Stimulated activated naive B cell treated with anti-CD40 and anti-IgM and Interleukin-4, amounts not matched to agents 10 μg/mL and 1 μg/mL and 100 μg/mL, for 72 hours (primary cell): ENCODE results near the gene UNC45B.
A peak's percentile ranks its signal among the peaks of the same experiment; 100 is the strongest.
"Not testable (repeated sequence)": the region's sequence is repeated elsewhere in the genome, so short reads cannot be mapped to it uniquely, and the experiment has no call there.

ENCODE experiments used
- ATAC-seq, 2 donors: fragments of 150-1000 bp; cut with Tn5 transposase; replicated peaks; 2 replicates each; pipeline ENCODE4 v1.10.0; 2021; ENCODE audit warnings: moderate library complexity in 1 of 2
- DNase-seq: peaks from one replicate; pipeline ENCODE4 v3.0.0; 2021
- H3K27ac Mint-ChIP-seq: one replicate; pipeline ENCODE4 v1.8.0; 2022; ENCODE audit warnings: mild to moderate bottlenecking, mixed read lengths
- H3K27me3 Mint-ChIP-seq, 2 donors: one replicate each; pipeline ENCODE4 v1.8.0; 2022; ENCODE audit warnings: mixed read lengths in 2 of 2
- H3K36me3 Mint-ChIP-seq, 2 donors: one replicate each; pipeline ENCODE4 v1.8.0; 2022; ENCODE audit warnings: mixed read lengths in 2 of 2, mild to moderate bottlenecking in 1 of 2
- H3K4me1 Mint-ChIP-seq, 2 donors: one replicate each; pipeline ENCODE4 v1.8.0; 2022; ENCODE audit warnings: mixed read lengths in 2 of 2, mild to moderate bottlenecking in 1 of 2
- H3K4me3 Mint-ChIP-seq, 2 donors: one replicate each; pipeline ENCODE4 v1.8.0; 2022; ENCODE audit warnings: mild to moderate bottlenecking in 2 of 2, mixed read lengths in 2 of 2, moderate library complexity in 1 of 2
- H3K9me3 Mint-ChIP-seq, 2 donors: one replicate each; pipeline ENCODE4 v1.8.0; 2022; ENCODE audit warnings: mixed read lengths in 2 of 2, mild to moderate bottlenecking in 1 of 2

The UNC45B gene

DNA sequence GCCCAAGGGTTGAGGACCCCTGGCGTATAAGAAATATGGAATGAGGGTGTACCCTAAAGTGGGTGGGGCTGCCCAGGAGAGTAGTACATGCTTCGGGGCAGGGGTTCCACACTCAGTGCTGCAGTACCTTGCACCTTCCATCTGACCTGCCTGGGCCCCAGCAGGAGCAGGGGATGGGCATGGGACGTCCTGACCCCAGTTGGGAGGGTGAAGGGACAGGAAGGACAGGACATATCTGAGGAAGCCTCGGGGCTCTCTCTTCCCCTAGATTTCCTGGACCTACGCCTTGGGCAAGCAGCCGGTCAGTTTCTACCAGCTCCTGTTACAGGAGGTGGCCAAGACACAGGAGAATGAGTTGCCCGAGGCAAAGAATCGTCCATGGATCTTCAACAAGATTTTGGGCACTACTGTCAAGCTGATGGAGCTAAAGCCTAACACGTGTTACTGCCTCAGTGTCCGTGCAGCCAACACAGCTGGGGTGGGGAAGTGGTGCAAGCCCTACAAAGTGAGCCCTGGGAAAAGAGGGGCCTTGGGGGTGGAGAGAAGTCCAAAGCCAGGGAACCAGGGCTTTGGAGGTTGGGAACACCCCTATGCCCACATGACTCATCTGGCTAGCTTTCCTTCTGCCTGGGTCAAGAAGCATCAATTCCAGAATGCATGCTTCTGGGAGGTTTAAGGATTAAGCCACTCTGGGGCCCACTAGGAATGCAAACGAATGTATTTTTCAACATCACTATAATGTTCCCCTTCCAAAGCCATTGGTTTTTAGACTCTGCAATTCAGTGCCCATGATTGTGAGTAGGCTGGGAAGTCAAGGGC lies 18.3 kb upstream of the UNC45B start:
- Mint-ChIP-seq H3K4me1 (peaks cover 0 to 6% of the 10 kb centered on the region in 2 donors), H3K9me3 (no peaks in the 10 kb centered on the region), H3K36me3 (peaks cover 35 to 46% of the 10 kb centered on the region in 2 donors), H3K27me3 (no peaks in the 10 kb centered on the region), H3K4me3 (no peak overlapping the region), H3K27ac (no peak overlapping the region)
- DNase-seq (no peak), ATAC-seq (no peak)

DNA sequence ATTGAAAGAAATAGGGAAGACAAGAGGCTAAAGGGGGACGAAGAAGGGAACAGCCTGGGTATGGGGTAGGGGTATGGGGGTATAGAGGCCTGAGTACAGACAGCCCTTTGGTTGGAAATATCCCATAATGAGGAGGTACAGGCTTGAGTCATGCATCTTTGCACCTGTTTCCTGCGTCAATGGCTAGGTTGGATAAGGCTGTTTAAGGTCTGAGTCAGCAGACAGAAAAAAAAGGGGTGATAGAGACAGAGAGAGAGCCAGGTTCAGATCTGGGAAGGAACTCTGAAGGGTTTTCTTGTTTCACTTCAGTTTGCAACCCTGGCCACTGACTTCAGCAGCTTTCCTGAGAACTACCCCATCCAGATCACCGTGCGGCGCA lies 17.7 kb upstream of the UNC45B start:
- no peak for DNase-seq
- H3K27me3 Mint-ChIP-seq, result no peaks in the 10 kb centered on the region
- H3K4me1 Mint-ChIP-seq, result peaks cover 0 to 6% of the 10 kb centered on the region in 2 donors
- H3K27ac Mint-ChIP-seq, result no peak overlapping the region
- ATAC-seq, result peak in 1 of 2 donors; percentile 29
- no peak overlapping the region for H3K4me3 Mint-ChIP-seq
- no peaks in the 10 kb centered on the region for H3K9me3 Mint-ChIP-seq
- peaks cover 37 to 52% of the 10 kb centered on the region in 2 donors for H3K36me3 Mint-ChIP-seq

DNA sequence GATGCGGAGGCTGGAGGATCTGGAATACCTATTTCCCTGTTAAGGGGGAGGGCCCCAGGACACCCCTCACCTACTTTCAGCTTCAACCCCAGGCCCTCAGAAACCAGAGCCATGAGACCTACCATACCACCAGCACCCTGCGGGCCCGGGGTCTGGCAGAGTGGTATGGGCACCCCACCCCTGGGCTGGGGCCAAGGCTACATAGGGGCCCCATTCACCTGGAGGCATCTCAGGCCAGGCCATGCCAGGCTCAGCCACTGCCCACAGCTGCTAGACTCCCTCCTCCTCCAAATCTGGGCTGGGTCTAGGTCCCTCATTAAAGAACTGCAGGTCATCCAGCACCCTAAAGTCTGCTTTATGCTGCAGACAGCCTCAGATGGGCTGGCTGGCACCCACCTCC lies 17.2 kb upstream of the UNC45B start:
- no peak for ATAC-seq
- Mint-ChIP-seq H3K4me3 (no peak overlapping the region), H3K9me3 (no peaks in the 10 kb centered on the region), H3K27ac (no peak overlapping the region), H3K36me3 (peaks cover 37 to 56% of the 10 kb centered on the region in 2 donors), H3K4me1 (peaks cover 0 to 6% of the 10 kb centered on the region in 2 donors), H3K27me3 (no peaks in the 10 kb centered on the region)
- DNase-seq, result no peak

DNA sequence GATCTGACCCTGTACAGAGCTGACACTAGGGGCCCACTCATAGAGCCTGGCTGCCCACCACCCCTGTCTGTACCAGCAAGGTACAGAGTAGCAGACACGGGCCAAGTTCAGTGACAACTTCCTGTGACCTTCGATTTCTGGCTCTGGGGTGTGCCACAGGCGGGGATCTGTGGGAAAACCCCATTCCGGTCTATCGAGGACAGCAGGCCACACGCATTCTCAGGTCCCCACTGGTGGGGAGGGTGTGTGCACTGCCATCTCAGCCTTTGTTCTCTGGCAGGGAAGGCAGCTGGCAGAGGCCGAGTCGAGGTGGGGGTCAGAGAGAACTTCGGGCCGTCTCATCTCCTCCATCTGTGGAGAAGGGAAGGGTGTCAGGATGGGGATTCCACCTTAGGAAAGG lies 15.5 kb upstream of the UNC45B start:
- peaks cover 49 to 71% of the 10 kb centered on the region in 2 donors for H3K36me3 Mint-ChIP-seq
- H3K4me1 Mint-ChIP-seq, result peaks cover 0 to 6% of the 10 kb centered on the region in 2 donors
- ATAC-seq, result no peak
- no peak for DNase-seq
- no peaks in the 10 kb centered on the region for H3K27me3 Mint-ChIP-seq
- H3K27ac Mint-ChIP-seq, result no peak overlapping the region
- no peaks in the 10 kb centered on the region for H3K9me3 Mint-ChIP-seq
- H3K4me3 Mint-ChIP-seq, result no peak overlapping the region

DNA sequence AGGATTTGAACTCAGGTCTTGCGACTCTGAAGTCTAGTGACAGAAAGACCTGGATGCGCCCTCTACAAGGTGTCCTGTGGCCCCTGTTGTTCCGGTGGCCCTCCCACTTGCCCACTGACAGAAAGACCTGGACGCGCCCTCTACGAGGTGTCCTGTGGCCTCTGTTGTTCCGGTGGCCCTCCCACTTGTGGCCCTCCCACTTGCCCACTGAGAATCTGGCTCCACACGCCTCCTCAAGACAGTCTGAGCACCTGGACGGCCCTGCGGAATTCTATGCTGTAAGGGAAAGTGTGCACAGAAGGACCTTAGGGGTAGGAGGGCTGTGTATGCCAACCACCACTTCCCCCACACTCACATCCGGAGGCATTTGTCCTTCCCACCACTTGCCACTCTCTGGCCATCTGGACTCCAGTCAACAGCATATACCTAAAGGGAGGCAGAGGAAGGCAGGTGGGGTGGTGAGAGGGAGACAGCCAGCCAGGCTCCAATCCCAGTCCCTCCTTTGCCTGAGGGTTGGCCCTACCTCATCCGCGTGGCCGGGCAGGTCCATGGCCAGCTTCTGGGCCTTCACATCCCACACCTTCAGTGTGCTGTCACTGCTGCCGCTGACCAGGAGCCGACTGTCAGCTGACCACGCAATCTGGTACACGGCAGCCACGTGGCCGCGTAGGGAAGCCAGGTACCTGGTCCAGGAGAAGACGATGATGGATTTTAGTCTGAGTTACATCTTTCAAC lies 14.6 kb upstream of the UNC45B start:
- no peaks in the 10 kb centered on the region for H3K27me3 Mint-ChIP-seq
- no peak for DNase-seq
- H3K36me3 Mint-ChIP-seq, result peaks cover 50 to 68% of the 10 kb centered on the region in 2 donors
- peaks cover 0 to 6% of the 10 kb centered on the region in 2 donors for H3K4me1 Mint-ChIP-seq
- H3K27ac Mint-ChIP-seq, result peak overlapping the region; percentile 71
- ATAC-seq, result no peak
- H3K9me3 Mint-ChIP-seq, result no peaks in the 10 kb centered on the region
- H3K4me3 Mint-ChIP-seq, result no peak overlapping the region

DNA sequence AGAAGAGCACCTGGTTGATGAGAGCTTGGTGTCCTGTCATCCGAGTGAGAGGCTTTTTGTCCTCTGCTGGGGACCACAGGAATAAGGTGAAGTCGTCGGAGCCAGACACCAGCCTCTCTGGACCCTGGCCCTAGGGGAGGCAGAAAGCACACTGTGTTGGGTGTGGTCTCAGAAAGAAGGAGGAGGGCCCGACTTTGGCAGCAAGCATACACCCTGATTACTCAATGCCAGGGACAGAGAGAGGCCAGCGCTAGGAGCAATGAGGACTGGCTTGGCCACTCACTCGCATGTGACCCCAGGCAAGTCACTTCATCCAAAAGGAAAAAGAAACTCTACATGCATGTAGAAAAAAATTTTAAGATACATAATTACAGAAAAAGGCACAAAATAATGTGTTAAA lies 12.3 kb upstream of the UNC45B start:
- DNase-seq (no peak), ATAC-seq (no peak)
- H3K36me3 Mint-ChIP-seq, result peaks cover 49 to 74% of the 10 kb centered on the region in 2 donors
- no peaks in the 10 kb centered on the region for H3K9me3 Mint-ChIP-seq
- no peak overlapping the region for H3K4me3 Mint-ChIP-seq
- H3K4me1 Mint-ChIP-seq, result peaks cover 0 to under 1% of the 10 kb centered on the region in 2 donors
- H3K27ac Mint-ChIP-seq, result no peak overlapping the region
- H3K27me3 Mint-ChIP-seq, result no peaks in the 10 kb centered on the region

DNA sequence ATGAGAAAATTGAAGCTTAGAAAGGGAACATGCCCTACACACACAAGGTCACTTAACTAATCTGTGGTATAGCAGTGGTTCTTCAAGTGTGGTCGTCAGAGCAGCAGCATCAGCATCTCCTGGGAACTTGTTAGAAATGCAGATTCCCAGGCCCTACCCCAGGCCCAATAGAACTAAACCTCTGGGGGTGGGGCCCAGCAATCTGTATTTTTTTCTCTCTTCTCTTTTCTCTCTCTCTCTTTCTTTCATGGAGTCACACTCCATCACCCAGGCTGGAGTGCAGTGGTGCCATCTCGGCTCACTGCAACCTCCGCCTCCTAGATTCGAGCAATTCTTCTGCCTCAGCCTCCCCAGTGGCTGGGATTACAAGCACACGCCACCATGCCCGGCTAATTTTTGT lies 9.4 kb upstream of the UNC45B start:
- H3K4me1 Mint-ChIP-seq, result peaks cover 5 to 10% of the 10 kb centered on the region in 2 donors
- no peak for ATAC-seq
- H3K27me3 Mint-ChIP-seq, result no peaks in the 10 kb centered on the region
- no peaks in the 10 kb centered on the region for H3K9me3 Mint-ChIP-seq
- H3K27ac Mint-ChIP-seq, result peak overlapping the region; percentile 65
- DNase-seq, result no peak
- peaks cover 32 to 52% of the 10 kb centered on the region in 2 donors for H3K36me3 Mint-ChIP-seq
- no peak overlapping the region for H3K4me3 Mint-ChIP-seq

DNA sequence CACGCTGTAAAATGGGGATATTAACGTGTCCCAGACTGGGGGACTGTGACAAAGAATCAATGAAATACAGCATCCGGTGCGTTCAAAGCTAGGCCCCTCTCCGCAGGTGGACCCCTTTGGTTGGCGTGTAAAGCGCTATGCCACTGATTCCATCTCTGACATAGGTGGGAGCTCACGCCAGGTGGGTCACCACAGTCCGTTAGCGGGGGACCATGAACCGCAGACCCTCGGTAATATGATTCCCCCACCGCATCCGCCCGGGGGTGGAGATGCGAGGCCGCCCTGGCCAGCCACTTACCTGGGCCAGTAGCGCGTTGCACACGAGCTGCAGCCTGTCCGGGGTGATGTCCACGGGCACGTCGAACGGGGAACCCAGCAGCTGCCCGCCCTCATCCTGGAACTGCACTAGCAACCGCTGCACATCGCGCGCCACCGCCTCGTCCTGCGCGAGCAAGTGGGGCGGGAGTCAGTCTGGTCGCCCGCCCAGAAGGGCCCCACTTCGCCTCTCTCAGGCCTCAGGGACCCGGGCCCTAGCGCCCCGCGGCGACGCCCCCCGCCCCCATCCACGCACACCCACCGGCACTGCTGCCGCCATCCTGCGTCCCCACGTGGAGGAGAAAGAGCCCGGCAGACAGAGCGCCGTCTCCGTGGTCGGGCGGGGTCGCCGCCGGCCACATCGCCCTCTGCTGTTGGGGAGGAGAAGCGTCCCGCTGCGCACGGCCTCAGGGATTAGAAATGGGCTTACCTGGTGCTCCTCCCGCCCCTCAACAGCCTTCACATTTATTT lies 5.7 kb upstream of the UNC45B start, which contains the start of gene NLE1:
NLE1 (minus strand) TSS at position 623 of the 786 bp plus-strand sequence; CDS start at position 595, 28 bp downstream.
- Mint-ChIP-seq H3K27ac (peak within 1 kb of the TSS; percentile 73), H3K4me1 (peaks cover 5 to 10% of the 10 kb centered on the region in 2 donors), H3K9me3 (no peaks in the 10 kb centered on the region), H3K4me3 (peak within 1 kb of the TSS; percentile 82 to 84), H3K27me3 (peaks cover 0 to 1% of the 10 kb centered on the region in 2 donors), H3K36me3 (peaks cover 10 to 17% of the 10 kb centered on the region in 2 donors)
- ATAC-seq (peak; percentile 96 to 97), DNase-seq (peak; percentile 84)

DNA sequence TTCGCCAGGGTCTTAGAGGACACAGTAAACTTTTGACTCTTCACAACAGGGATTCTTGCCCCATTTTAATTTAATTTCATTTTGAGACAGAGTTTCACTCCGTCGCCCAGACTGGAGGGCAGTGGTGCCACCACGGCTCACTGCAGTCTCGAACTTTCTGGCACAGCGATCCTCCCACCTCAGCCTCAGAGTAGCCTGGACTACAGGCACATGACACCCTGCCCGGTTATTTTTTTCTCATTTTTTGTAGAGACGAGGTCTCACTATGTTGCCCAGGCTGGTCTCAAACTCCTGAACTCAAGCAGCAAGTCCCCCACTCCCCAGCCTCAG lies 5.2 kb upstream of the UNC45B start:
- H3K36me3 Mint-ChIP-seq, result peaks cover 9 to 12% of the 10 kb centered on the region in 2 donors
- peaks cover 5 to 10% of the 10 kb centered on the region in 2 donors for H3K4me1 Mint-ChIP-seq
- DNase-seq (no peak), ATAC-seq (peak; percentile 11 to 22)
- H3K4me3 Mint-ChIP-seq, result peak overlapping the region; percentile 82 to 84
- H3K9me3 Mint-ChIP-seq, result no peaks in the 10 kb centered on the region
- H3K27me3 Mint-ChIP-seq, result peaks cover 5 to 6% of the 10 kb centered on the region in 2 donors
- peak overlapping the region; percentile 73 for H3K27ac Mint-ChIP-seq

DNA sequence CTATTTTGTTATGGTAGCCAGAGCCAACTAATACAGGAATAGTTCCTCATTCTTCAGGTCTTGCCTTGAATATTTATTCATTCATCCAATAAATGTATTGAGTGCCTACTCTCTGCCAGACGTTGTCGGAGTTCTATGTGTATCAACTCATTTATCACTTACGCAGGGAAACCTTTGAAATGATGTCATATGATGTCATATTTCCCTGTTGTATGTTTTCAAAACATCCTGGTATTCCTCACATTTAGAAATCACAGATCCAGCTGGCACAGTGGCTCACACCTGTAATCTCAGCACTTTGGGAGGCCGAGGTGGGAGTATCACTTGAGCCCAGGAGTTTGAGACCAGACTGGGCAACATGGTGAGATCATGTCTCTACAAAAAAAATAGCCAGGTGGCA lies 2.8 kb upstream of the UNC45B start:
- H3K4me1 Mint-ChIP-seq, result peaks cover 5 to 10% of the 10 kb centered on the region in 2 donors
- no peaks in the 10 kb centered on the region for H3K9me3 Mint-ChIP-seq
- no peak for DNase-seq
- H3K27ac Mint-ChIP-seq, result no peak overlapping the region
- H3K27me3 Mint-ChIP-seq, result peaks cover 25 to 29% of the 10 kb centered on the region in 2 donors
- no peak for ATAC-seq
- H3K36me3 Mint-ChIP-seq, result no peaks in the 10 kb centered on the region
- H3K4me3 Mint-ChIP-seq, result no peak overlapping the region

DNA sequence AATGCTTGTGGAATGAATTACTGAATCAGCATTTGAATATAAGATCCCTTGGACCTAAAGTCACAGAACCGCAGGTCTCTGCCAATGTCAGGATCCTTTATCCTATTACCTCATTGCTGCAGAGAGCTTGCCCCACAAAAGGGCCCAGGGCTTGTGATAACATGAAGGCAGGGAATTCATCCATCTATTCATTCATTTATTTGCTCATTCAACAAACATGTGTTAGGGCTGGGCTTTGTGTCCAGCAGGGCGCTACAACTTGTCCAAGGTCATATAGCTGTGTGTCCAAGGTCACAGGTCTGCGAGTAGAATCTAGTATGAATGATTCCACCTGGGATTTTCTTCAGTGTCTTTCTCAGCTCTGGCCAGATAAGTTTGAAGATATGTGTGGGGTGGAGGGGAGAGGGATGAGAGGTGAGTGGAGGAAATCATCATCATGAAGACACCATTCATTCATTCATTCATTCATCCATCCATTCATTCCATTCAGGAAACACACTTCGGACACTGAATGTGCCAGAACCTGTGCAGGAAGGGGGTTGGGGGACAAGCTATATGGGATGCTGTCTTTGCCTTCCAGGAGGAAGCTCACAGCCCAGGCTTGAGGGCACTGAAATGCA lies 1.3 kb upstream of the UNC45B start:
- no peak for ATAC-seq
- no peaks in the 10 kb centered on the region for H3K9me3 Mint-ChIP-seq
- no peaks in the 10 kb centered on the region for H3K36me3 Mint-ChIP-seq
- no peak overlapping the region for H3K27ac Mint-ChIP-seq
- H3K4me3 Mint-ChIP-seq, result no peak overlapping the region
- peaks cover 31 to 34% of the 10 kb centered on the region in 2 donors for H3K27me3 Mint-ChIP-seq
- peaks cover 3 to 5% of the 10 kb centered on the region in 2 donors for H3K4me1 Mint-ChIP-seq
- no peak for DNase-seq

DNA sequence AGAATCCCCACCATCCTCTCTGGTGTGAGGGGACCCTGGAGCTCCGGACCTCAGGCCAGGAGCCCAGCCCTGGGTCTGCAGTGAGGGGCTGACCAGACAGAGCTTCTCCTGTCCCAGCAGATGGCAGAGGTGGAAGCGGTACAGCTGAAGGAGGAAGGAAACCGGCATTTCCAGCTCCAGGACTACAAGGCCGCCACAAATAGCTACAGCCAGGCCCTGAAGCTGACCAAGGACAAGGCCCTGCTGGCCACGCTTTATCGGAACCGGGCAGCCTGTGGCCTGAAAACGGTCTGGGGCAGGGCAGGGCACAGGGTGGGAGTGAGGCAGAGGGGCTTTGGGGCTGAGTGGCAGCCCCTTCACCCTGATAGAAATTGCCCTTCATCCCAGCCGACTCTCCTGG lies 527 bp downstream of the UNC45B start:
- Mint-ChIP-seq H3K4me1 (no peaks in the 10 kb centered on the region), H3K27ac (no peak overlapping the region), H3K4me3 (no peak overlapping the region), H3K36me3 (no peaks in the 10 kb centered on the region), H3K9me3 (no peaks in the 10 kb centered on the region), H3K27me3 (peaks cover 34 to 39% of the 10 kb centered on the region in 2 donors)
- no peak for DNase-seq
- ATAC-seq, result no peak

DNA sequence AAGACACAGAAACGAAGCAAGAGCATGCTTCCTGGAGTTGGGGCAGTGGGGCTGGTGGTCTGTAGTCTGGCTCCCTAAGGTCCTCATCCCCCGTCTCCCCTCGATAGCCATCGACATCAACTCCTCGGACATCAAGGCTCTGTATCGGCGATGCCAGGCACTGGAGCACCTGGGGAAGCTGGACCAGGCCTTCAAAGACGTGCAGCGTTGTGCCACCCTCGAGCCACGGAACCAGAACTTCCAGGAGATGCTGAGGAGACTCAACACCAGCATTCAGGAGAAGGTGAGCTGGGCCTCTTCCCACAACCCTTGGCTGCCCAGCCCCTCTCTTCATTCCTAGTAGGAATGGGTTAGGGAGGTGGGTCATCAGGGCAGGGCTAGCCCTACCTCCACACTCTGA lies 2.3 kb downstream of the UNC45B start:
- Mint-ChIP-seq H3K4me3 (no peak overlapping the region), H3K27me3 (peaks cover 34 to 49% of the 10 kb centered on the region in 2 donors), H3K4me1 (no peaks in the 10 kb centered on the region), H3K36me3 (no peaks in the 10 kb centered on the region), H3K27ac (no peak overlapping the region), H3K9me3 (no peaks in the 10 kb centered on the region)
- ATAC-seq (no peak), DNase-seq (no peak)

DNA sequence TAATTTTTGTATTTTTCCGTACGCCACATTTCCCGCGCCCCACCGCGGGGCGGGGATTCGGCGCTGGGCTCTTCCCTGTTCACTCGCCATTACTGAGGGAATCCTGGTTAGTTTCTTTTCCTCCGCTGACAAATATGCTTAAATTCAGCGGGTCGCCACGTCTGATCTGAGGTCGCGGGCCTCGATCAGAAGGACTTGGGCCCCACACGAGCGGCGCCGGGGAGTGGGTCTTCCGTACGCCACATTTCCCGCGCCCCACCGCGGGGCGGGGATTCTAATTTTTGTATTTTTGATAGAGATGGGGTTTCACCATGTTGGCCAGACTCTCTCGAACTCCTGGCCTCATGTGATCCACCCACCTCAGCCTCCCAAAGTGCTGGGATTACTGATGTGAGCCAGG lies 3.5 kb downstream of the UNC45B start:
- H3K4me3 Mint-ChIP-seq, DNase-seq, H3K4me1 Mint-ChIP-seq, H3K27ac Mint-ChIP-seq, H3K36me3 Mint-ChIP-seq, H3K9me3 Mint-ChIP-seq, ATAC-seq: not testable (repeated sequence)
- H3K27me3 Mint-ChIP-seq, result peaks cover 39 to 52% of the 10 kb centered on the region in 2 donors
